H1 (cell line): ENCODE data around the gene SLX4. TPM values are rescaled to one million over a fixed set of nuclear protein-coding genes. Genes with fewer than 3 reads are reported as not detected.

Source experiments
- CTCF ChIA-PET: fragments of 300-600 bp; sonication (Branson Sonifier 250); formaldehyde crosslinking; loops from one replicate; lab custom pipeline; 2021; ENCODE audit not compliant: partially characterized antibody; lab: Charles Lee
- POLR2A ChIA-PET: fragments of 300-600 bp; sonication (Branson Sonifier 250); formaldehyde crosslinking; loops from one replicate; lab custom pipeline; 2021; ENCODE audit warnings: inconsistent platforms; ENCODE audit not compliant: partially characterized antibody; lab: Charles Lee
- DNase-seq, 2 experiments: peaks; one replicate each; pipeline versions ENCODE4 v3.0.0 to v3.0.0-alpha.2; 2010 to 2022; ENCODE audit warnings: low spot score in 2 of 2, low read depth in 1 of 2, mixed read lengths in 1 of 2
- FAIRE-seq: peaks from 2 replicates; lab custom pipeline; 2011; peaks lifted over from hg19 to GRCh38; lab: Jason Lieb, UNC
- H2AFZ ChIP-seq: 2 replicates; pipeline ENCODE4 v1.8.1; 2012; ENCODE audit warnings: low read length, inconsistent platforms
- H2AK5ac ChIP-seq: 2 replicates; pipeline ENCODE4 v1.6.1; 2013; ENCODE audit warnings: low read depth, low read length
- H2BK120ac ChIP-seq: replicated peaks from 2 replicates; pipeline ENCODE3; 2013; ENCODE audit warnings: low read depth, low read length, inconsistent platforms
- H2BK12ac ChIP-seq: 2 replicates; pipeline ENCODE4 v1.6.1; 2013; ENCODE audit warnings: low read depth, low read length
- H2BK15ac ChIP-seq: 2 replicates; pipeline ENCODE4 v1.6.1; 2013; ENCODE audit warnings: low read length
- H2BK20ac ChIP-seq: 2 replicates; pipeline ENCODE4 v1.6.1; 2013; ENCODE audit warnings: low read length
- H2BK5ac ChIP-seq: 2 replicates; pipeline ENCODE4 v1.6.1; 2013; ENCODE audit warnings: low read depth, low read length
- H3K14ac ChIP-seq: 2 replicates; pipeline ENCODE4 v1.6.1; 2013; ENCODE audit warnings: inconsistent platforms; ENCODE audit not compliant: insufficient read length
- H3K18ac ChIP-seq: 2 replicates; pipeline ENCODE4 v1.6.1; 2013; ENCODE audit warnings: low read length; ENCODE audit errors: extremely low read depth
- H3K23ac ChIP-seq: 2 replicates; pipeline ENCODE4 v1.6.1; 2013; ENCODE audit warnings: inconsistent platforms; ENCODE audit not compliant: insufficient read length
- H3K23me2 ChIP-seq: 2 replicates; pipeline ENCODE4 v1.6.1; 2013; ENCODE audit warnings: low read depth, low read length
- H3K27ac ChIP-seq: 2 replicates; pipeline ENCODE4 v1.6.1; 2011; ENCODE audit warnings: low read depth, low read length, inconsistent platforms
- H3K27me3 ChIP-seq, 4 experiments: replicated peaks in 1 of 4; 1 replicate in 1 of 4; 2 replicates in 3 of 4; pipeline versions ENCODE4 v1.6.1 to v1.8.1; 2011 to 2013; ENCODE audit warnings: low read length in 3 of 4, mild to moderate bottlenecking in 3 of 4, inconsistent platforms in 2 of 4, mixed read lengths in 2 of 4, moderate library complexity in 1 of 4; ENCODE audit not compliant: control insufficient read depth in 3 of 4, insufficient read depth in 3 of 4; ENCODE audit errors: extremely low read depth in 1 of 4
- H3K36me3 ChIP-seq, 4 experiments: 2 replicates each; pipeline versions ENCODE4 v1.6.1 to v1.8.1; 2011 to 2013; ENCODE audit warnings: mild to moderate bottlenecking in 4 of 4, low read length in 3 of 4, moderate library complexity in 2 of 4, control low read depth in 1 of 4, inconsistent platforms in 1 of 4; ENCODE audit not compliant: insufficient read depth in 4 of 4, control insufficient read depth in 2 of 4
- H3K4ac ChIP-seq: replicated peaks from 2 replicates; pipeline ENCODE3; 2013; ENCODE audit warnings: low read length, low read depth, mixed read lengths, inconsistent platforms; ENCODE audit not compliant: insufficient read length
- H3K4me1 ChIP-seq, 4 experiments: replicated peaks in 1 of 4; 1 replicate in 1 of 4; 2 replicates in 3 of 4; pipeline versions ENCODE4 v1.6.1 to v1.8.1; 2011 to 2013; ENCODE audit warnings: low read length in 3 of 4, inconsistent platforms in 2 of 4, mixed read lengths in 1 of 4; ENCODE audit not compliant: insufficient read depth in 4 of 4, control insufficient read depth in 3 of 4
- H3K4me2 ChIP-seq, 2 experiments: 2 replicates each; pipeline versions ENCODE4 v1.6.1 to v1.8.1; 2011 to 2013; ENCODE audit warnings: low read depth in 2 of 2, low read length in 2 of 2, control low read depth in 1 of 2, inconsistent platforms in 1 of 2, mild to moderate bottlenecking in 1 of 2; ENCODE audit not compliant: insufficient read depth in 1 of 2
- H3K4me3 ChIP-seq, 4 experiments: fragments of 200-600, 300-600 bp in 1 of 4; sonication (generic), shearing (Covaris generic), sonication (Bioruptor Twin) in 1 of 4; 2 replicates each; pipeline versions ENCODE4 v1.5.1 to v1.8.1; 2011 to 2016; ENCODE audit warnings: low read length in 4 of 4, low read depth in 3 of 4, control low read depth in 2 of 4, inconsistent platforms in 2 of 4, mild to moderate bottlenecking in 2 of 4, mixed read lengths in 1 of 4, moderate library complexity in 1 of 4; ENCODE audit not compliant: insufficient read depth in 2 of 4; ENCODE audit errors: extremely low read depth in 1 of 4
- H3K56ac ChIP-seq: replicated peaks from 2 replicates; pipeline ENCODE3; 2013; ENCODE audit warnings: low read depth, mild to moderate bottlenecking, mixed read lengths, low read length, inconsistent platforms; ENCODE audit not compliant: insufficient read length
- H3K79me1 ChIP-seq: 2 replicates; pipeline ENCODE4 v1.6.1; 2013; ENCODE audit warnings: low read depth, low read length, control low read depth
- H3K79me2 ChIP-seq, 2 experiments: 2 replicates each; pipeline versions ENCODE4 v1.6.1 to v1.8.1; 2012 to 2013; ENCODE audit warnings: low read length in 2 of 2, mild to moderate bottlenecking in 2 of 2, inconsistent platforms in 1 of 2; ENCODE audit not compliant: insufficient read depth in 2 of 2, control insufficient read depth in 1 of 2
- H3K9ac ChIP-seq, 4 experiments: replicated peaks in 1 of 4; 1 replicate in 1 of 4; 2 replicates in 3 of 4; pipeline versions ENCODE4 v1.6.1 to v1.8.1; 2011 to 2013; ENCODE audit warnings: low read depth in 3 of 4, low read length in 3 of 4, control low read depth in 2 of 4, mild to moderate bottlenecking in 2 of 4, moderate library complexity in 2 of 4, inconsistent platforms in 1 of 4; ENCODE audit errors: extremely low read depth in 1 of 4
- H3K9me3 ChIP-seq, 2 experiments: 2 replicates each; pipeline versions ENCODE4 v1.6.1 to v1.8.1; 2012 to 2013; ENCODE audit warnings: mild to moderate bottlenecking in 2 of 2, moderate library complexity in 2 of 2, control low read depth in 1 of 2, inconsistent platforms in 1 of 2, low read depth in 1 of 2, low read length in 1 of 2, mixed read lengths in 1 of 2; ENCODE audit not compliant: insufficient read depth in 2 of 2
- H4K20me1 ChIP-seq, 2 experiments: replicated peaks in 1 of 2; 2 replicates each; pipeline versions ENCODE3 to v1.8.1; 2011 to 2013; ENCODE audit warnings: inconsistent platforms in 2 of 2, low read length in 2 of 2, mild to moderate bottlenecking in 1 of 2; ENCODE audit not compliant: insufficient read depth in 2 of 2, control insufficient read depth in 1 of 2
- H4K5ac ChIP-seq: 2 replicates; pipeline ENCODE4 v1.6.1; 2013; ENCODE audit warnings: low read length, low read depth, mixed read lengths, inconsistent platforms; ENCODE audit not compliant: insufficient read length
- H4K8ac ChIP-seq: 2 replicates; pipeline ENCODE4 v1.8.0; 2013; ENCODE audit warnings: mild to moderate bottlenecking, moderate library complexity, low read length, inconsistent platforms; ENCODE audit not compliant: insufficient read depth; ENCODE audit errors: extremely low read depth
- H4K91ac ChIP-seq: replicated peaks from 2 replicates; pipeline ENCODE3; 2013; ENCODE audit warnings: low read length, mixed read lengths, inconsistent platforms; ENCODE audit not compliant: insufficient read length
- CTBP2 ChIP-seq: IDR thresholded peaks from 2 replicates; pipeline ENCODE4 v1.7.0; 2011; ENCODE audit warnings: borderline replicate concordance, mild to moderate bottlenecking, moderate library complexity, mixed read lengths, low read length; ENCODE audit not compliant: insufficient read depth, insufficient read length
- EGR1 ChIP-seq: IDR thresholded peaks from 2 replicates; pipeline ENCODE4 v1.6.1; 2011; ENCODE audit warnings: low read depth, low read length, borderline replicate concordance
- HDAC2 ChIP-seq, 2 experiments: fragments of 300-600 bp in 1 of 2; sonication (generic) in 1 of 2; IDR thresholded peaks; 2 replicates each; pipeline ENCODE4 v1.6.1; 2011 to 2012; ENCODE audit warnings: low read depth in 2 of 2, low read length in 2 of 2, mild to moderate bottlenecking in 2 of 2, moderate library complexity in 2 of 2, borderline replicate concordance in 1 of 2, inconsistent platforms in 1 of 2
- HDAC6 ChIP-seq: IDR thresholded peaks from one replicate; pipeline ENCODE4 v1.7.1; 2012; ENCODE audit warnings: low read depth, mild to moderate bottlenecking, inconsistent platforms, low read length, moderate library complexity
- KDM5A ChIP-seq: fragments of 200-600 bp; IDR thresholded peaks from 2 replicates; pipeline ENCODE4 v1.7.1; 2012; ENCODE audit warnings: mild to moderate bottlenecking, low read length, inconsistent platforms, mixed read lengths
- PHF8 ChIP-seq: fragments of 200-600 bp; sonication (generic); conservative IDR thresholded peaks from 2 replicates; pipeline ENCODE4 v1.7.1; 2012; ENCODE audit warnings: low read depth, mild to moderate bottlenecking, inconsistent platforms, low read length, moderate library complexity
- POU5F1 ChIP-seq: IDR thresholded peaks from 2 replicates; pipeline ENCODE4 v1.6.1; 2011; ENCODE audit warnings: low read depth, mild to moderate bottlenecking, low read length, moderate library complexity
- RAD21 ChIP-seq, 2 experiments: IDR thresholded peaks in 1 of 2; conservative IDR thresholded peaks in 1 of 2; 2 replicates each; pipeline ENCODE4 v1.6.1; 2011; ENCODE audit warnings: low read depth in 2 of 2, low read length in 2 of 2, improper control_type of control experiment in 1 of 2, inconsistent platforms in 1 of 2, mild to moderate bottlenecking in 1 of 2, moderate library complexity in 1 of 2
- SIRT6 ChIP-seq: IDR thresholded peaks from one replicate; pipeline ENCODE4 v1.7.1; 2012; ENCODE audit warnings: low read length, inconsistent platforms
- TCF12 ChIP-seq: IDR thresholded peaks from 2 replicates; pipeline ENCODE4 v1.6.1; 2011; ENCODE audit warnings: low read depth, mild to moderate bottlenecking, low read length
- TEAD4 ChIP-seq: IDR thresholded peaks from 2 replicates; pipeline ENCODE4 v1.6.1; 2012; ENCODE audit warnings: low read depth, low read length, inconsistent platforms, mixed read lengths
- WGBS, 2 experiments: shearing (Covaris generic) in 1 of 2; methylation state at CpG; one replicate each; pipeline versions ENCODE4 v1.1.6 to v1.1.7; 2013 to 2015; ENCODE audit warnings: low lambda C conversion rate in 2 of 2, mixed read lengths in 2 of 2, inconsistent platforms in 1 of 2, low coverage in 1 of 2, missing lambda C conversion rate in 1 of 2; ENCODE audit not compliant: insufficient replicate concordance in 2 of 2, insufficient coverage in 1 of 2, insufficient read length in 1 of 2; ENCODE audit errors: extremely low coverage in 1 of 2, missing lambda C conversion rate in 1 of 2; 5-methylcytosine and 5-hydroxymethylcytosine counted together
- polyA plus RNA-seq, 7 experiments: library from polyadenylated mRNA; depleted of rRNA in 3 of 7; stranded (reverse) in 5 of 7; unstranded in 2 of 7; fragments of >200 nt in 5 of 7; fragments of 200-250 nt in 2 of 7; gene quantifications; 1 replicate in 5 of 7; 2 replicates in 1 of 7; 4 replicates in 1 of 7; pipeline versions ENCODE4 v1.2.1 to v1.2.3, GENCODE V29; 2011 to 2013; ENCODE audit warnings: missing spikeins in 2 of 7, mixed read lengths in 2 of 7
- total RNA-seq: library from RNA; stranded (reverse); fragmentation: NEBNext Ultra II Directional; extraction: Animal tissue kit (Norgen Biotek cat#: 25700); gene quantifications from 2 replicates; pipeline ENCODE4 v1.2.1, GENCODE V29; 2021

Gene SLX4
- total and polyA plus RNA-seq, 2 of the 8 experiments (the other 6 are each of a cell fraction or from before 2014, with no cell fraction given), result 4.4 to 11.4 TPM

DNA sequence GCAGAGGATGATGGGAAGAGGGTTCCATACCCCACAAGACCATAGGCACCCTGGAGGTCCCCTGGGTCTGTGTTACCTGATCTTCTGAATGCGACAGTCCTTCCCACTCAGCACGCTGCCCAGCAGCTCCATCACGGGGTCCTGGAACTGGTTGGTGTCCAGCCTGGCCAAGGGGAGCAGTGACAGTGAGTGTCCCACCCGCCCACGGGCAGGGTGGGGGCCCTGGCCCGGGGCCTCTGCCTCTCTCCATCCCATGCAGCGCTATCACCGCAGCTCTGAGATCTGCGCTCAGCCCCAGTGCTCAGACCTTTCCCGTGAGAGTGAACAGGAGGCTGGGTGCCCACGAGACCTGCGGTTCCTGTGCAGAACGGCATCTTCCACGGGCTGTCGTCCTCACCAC lies 49.8 kb downstream of the SLX4 start:
- H3K23me2 ChIP-seq, result no peaks in the 10 kb centered on the region
- no peak overlapping the region for H2AFZ ChIP-seq
- no peak overlapping the region for H3K4me2 ChIP-seq
- no peak overlapping the region for H3K4ac ChIP-seq
- H3K18ac ChIP-seq, result no peak overlapping the region
- H3K4me3 ChIP-seq, result no peak overlapping the region
- no peak overlapping the region for H2BK5ac ChIP-seq
- no peak overlapping the region for H2BK15ac ChIP-seq
- no peak overlapping the region for H2AK5ac ChIP-seq
- POLR2A ChIA-PET, result interaction anchor here (1.5 kb wide), 1 partner anchor 19 kb away, joined by 3 read pairs; no protein-coding TSS in a partner anchor
- no peaks in the 10 kb centered on the region for H3K4me1 ChIP-seq
- no peaks in the 10 kb centered on the region for H4K20me1 ChIP-seq
- H3K79me2 ChIP-seq, result no peaks in the 10 kb centered on the region
- no peak overlapping the region for H3K14ac ChIP-seq
- H2BK120ac ChIP-seq, result no peak overlapping the region
- no peak overlapping the region for H4K91ac ChIP-seq
- no peak overlapping the region for H3K9ac ChIP-seq
- CTCF ChIA-PET, result no interaction called here
- DNase-seq, result no peak
- TF ChIP-seq EGR1 (no peak), POU5F1 (no peak), HDAC2 (IDR thresholded peaks at IDR 0.05; ENCODE audit: borderline replicate concordance in 1 of 2, low read depth in 2 of 2, low read length in 2 of 2) (no peak), KDM5A (no peak), PHF8 (no peak), TEAD4 (no peak), RAD21 (IDR thresholded peaks at IDR 0.05 in 1 of 2, conservative IDR thresholded peaks at IDR 0.05 in 1 of 2; ENCODE audit: low read depth in 2 of 2, low read length in 2 of 2) (no peak), SIRT6 (no peak), TCF12 (no peak), CTBP2 (no peak), HDAC6 (no peak)
- no peak overlapping the region for H3K56ac ChIP-seq
- H3K79me1 ChIP-seq, result no peaks in the 10 kb centered on the region
- no peak overlapping the region for H3K23ac ChIP-seq
- FAIRE-seq, result no peak
- no peak overlapping the region for H2BK20ac ChIP-seq
- no peak overlapping the region for H3K27ac ChIP-seq
- no peak overlapping the region for H2BK12ac ChIP-seq
- H3K27me3 ChIP-seq, result no peaks in the 10 kb centered on the region; a peak in 1 of 7 replicates
- H3K9me3 ChIP-seq, result no peaks in the 10 kb centered on the region
- 92% methylated on average over 15 of the region's 15 CpGs; no CpG with 5 or more reads in 1 of the 2 experiments for WGBS, 2 experiments
- H4K5ac ChIP-seq, result no peak overlapping the region
- no peaks in the 10 kb centered on the region for H3K36me3 ChIP-seq
- H4K8ac ChIP-seq, result no peak overlapping the region; the same call in 1 of the 2 replicates
